UCSD-AML1 (cell line): ENCODE results near the gene WFDC6.

Experiments used
- DNase-seq: peaks from one replicate; lab custom pipeline; 2025; ENCODE audit not compliant: unreplicated experiment; lab: John Stamatoyannopoulos, UW

WFDC6 gene

GRCh38 chr20:45518282-45518681, 21.0 kb downstream of the WFDC6 start:
- no peak for DNase-seq

GRCh38 chr20:45515147-45515913, 24.0 kb downstream of the WFDC6 start, which contains the start of gene SPINT3:
Gene SPINT3 (minus strand): TSS chr20:45515622. CDS start chr20:45515608, 14 bp downstream.
- DNase-seq = no peak

DNA sequence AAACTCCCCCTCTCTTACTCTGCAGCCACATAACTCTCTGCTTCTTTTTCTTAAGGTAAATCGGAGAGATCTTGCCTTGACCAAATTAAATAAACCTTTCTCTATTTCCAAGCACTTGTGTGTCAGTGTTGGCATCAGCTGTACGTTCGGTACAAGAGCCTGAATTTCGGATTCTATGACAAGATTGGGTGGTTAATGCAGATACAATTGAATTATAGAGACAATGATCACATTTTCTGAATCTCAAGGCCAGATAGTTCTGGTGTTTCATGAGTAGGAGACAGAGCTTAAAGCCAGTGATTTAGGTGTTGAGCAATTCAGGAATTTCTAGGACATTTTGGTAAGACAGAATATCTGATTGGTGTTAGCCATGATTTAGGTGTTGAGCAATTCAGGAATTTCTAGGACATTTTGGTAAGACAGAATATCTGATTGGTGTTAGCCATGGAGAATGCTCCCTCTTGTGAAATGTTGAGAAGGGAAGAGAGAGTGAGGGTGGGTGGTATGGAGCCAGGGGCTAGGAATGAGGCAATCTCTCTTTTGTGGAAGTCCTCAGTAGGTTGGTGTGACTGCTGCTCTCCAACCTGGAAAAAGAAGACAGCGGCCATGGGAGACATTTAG, 28.9 kb downstream of the WFDC6 start:
- DNase-seq = no peak

- DNase-seq = no peak
Measured at GRCh38 chr20:45509091-45509490, 30.2 kb downstream of the WFDC6 start.

DNA sequence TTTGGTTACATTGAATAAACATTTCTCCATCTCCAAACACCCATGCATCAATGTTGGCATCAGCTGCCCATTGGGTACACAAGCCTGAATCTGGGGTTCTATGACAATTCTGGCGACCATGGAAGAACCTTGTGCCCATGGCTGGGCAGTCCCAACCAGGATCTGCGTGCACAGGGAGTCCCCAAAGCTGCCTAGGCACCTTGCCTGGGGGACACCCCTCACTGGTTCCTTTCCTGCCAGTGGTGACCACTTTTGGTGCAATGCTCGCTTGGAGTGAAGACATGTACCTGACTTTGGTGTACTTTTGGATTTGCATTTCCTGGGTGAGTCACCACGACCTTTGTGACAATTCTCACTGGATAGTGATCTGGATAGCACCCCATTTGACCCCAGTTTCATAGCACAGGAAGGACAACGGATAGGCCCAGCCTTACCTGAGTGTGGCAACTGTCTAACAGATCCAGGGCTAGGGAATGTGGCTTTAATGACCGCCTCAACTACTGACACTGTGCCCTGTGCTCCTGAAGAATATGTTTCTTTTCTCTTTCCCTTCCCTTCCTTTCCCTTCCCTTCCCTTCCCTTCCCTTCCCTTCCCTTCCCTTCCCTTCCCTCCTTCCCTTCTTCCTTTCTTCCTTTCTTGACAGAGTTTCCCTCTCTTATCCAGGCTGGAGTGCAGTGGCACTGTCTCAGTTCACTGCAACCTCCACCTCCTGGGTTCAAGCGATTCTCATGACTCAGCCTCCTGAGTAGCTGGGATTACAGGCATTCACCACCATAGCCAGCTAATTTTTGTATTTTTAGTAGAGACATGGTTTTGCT, 31.0 kb downstream of the WFDC6 start:
- DNase-seq = no peak

- no peak for DNase-seq
Measured at GRCh38 chr20:45507011-45507820, 32.1 kb downstream of the WFDC6 start.

DNA sequence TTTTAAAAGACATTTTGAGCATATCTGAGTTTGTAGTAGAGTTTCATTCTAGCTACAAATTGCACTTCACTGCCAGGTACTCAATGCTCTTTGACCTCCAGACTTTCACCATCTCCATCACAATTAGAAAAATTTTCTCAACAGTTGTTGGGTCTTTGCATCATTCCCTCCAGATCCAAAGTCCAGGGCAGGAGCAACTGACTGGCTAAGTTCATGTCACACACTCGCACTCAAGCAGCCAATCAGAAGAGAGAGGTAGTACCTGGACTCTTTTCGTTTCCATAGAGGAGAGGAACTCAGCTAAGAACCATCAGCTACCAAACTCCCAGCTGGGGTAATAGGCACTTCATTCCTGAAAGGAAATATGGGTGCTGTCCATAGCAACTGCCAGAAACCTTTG, 32.9 kb downstream of the WFDC6 start:
- no peak for DNase-seq

DNA sequence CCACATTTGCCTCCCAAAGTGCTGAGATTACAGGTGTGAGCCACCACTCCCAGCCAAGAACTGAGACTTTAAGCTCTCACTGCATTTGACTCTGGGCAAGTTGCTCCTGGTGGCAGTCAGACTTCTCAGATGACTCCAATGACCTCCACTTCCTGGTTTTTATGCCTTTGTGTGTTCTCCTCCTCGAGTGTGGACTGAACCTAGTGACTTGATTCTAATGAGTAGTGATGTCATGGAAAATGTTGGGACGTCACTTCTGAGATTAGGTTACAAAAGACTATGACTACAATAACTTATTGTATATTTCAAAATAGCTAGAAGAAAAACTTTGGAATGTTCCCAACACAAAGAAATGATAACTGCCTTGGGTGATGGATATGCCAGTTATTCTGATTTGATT, 35.9 kb downstream of the WFDC6 start:
- DNase-seq = no peak

DNA sequence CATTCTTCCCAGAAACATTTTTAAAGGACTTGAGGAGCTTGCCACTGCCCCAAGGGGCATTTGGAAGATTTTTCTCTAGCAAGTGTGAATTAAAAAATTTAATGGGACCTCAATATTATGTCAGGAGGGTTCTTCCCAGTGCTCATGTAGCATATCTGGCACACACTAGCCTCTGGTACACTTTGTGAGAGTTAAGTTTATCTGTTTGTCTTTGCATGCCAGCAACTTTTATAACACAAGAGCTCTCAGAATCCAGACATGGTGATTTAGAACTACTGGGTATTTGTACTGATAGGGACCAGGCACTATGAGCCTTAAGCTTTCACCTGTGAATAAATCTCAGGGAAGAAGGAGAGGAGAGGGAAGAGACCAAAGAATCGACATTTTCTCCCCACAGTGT, 36.7 kb downstream of the WFDC6 start:
- no peak for DNase-seq

- DNase-seq = no peak
Measured at GRCh38 chr20:45501600-45501999, 37.7 kb downstream of the WFDC6 start.

- DNase-seq = no peak
Measured at GRCh38 chr20:45500022-45500421, 39.3 kb downstream of the WFDC6 start.

GRCh38 chr20:45497971-45498494, 41.2 kb downstream of the WFDC6 start:
- DNase-seq = no peak

GRCh38 chr20:45496166-45496565, 43.1 kb downstream of the WFDC6 start:
- no peak for DNase-seq

- no peak for DNase-seq
Measured at GRCh38 chr20:45495501-45495941, 43.8 kb downstream of the WFDC6 start.

GRCh38 chr20:45489083-45489531, 50.2 kb downstream of the WFDC6 start:
- DNase-seq = no peak

- DNase-seq = no peak
Measured at GRCh38 chr20:45487231-45487635, 52.0 kb downstream of the WFDC6 start.

GRCh38 chr20:45485388-45485787, 53.9 kb downstream of the WFDC6 start:
- no peak for DNase-seq

DNA sequence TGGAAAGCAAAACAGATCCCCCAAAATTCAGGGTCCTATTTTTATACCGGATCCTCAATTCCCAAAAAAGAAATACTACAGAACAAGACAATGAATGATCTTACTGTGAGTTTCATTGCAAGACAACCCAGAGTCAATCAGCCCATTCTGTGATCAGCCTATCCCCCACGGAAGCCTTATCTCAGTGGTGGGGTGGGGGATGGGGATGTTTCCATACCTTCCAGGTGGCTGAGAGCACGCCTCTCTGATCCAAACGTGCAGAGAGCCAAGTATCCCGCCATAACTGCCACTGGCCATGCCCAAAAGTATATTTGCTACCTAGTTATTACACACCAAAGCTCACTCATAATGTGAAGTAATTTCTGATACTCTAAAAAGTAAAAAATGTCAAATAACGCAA, 54.6 kb downstream of the WFDC6 start:
- DNase-seq = no peak
